ENCODE data around the gene DPEP2. TPM values are rescaled to one million over a fixed set of nuclear protein-coding genes. Genes with fewer than 3 reads are reported as not detected.

Gene DPEP2
- total and polyA plus RNA-seq, 2 of the 13 experiments (the other 11 are each of a cell fraction or from before 2014, with no cell fraction given) = 0.18 TPM; not detected in 1

DNA sequence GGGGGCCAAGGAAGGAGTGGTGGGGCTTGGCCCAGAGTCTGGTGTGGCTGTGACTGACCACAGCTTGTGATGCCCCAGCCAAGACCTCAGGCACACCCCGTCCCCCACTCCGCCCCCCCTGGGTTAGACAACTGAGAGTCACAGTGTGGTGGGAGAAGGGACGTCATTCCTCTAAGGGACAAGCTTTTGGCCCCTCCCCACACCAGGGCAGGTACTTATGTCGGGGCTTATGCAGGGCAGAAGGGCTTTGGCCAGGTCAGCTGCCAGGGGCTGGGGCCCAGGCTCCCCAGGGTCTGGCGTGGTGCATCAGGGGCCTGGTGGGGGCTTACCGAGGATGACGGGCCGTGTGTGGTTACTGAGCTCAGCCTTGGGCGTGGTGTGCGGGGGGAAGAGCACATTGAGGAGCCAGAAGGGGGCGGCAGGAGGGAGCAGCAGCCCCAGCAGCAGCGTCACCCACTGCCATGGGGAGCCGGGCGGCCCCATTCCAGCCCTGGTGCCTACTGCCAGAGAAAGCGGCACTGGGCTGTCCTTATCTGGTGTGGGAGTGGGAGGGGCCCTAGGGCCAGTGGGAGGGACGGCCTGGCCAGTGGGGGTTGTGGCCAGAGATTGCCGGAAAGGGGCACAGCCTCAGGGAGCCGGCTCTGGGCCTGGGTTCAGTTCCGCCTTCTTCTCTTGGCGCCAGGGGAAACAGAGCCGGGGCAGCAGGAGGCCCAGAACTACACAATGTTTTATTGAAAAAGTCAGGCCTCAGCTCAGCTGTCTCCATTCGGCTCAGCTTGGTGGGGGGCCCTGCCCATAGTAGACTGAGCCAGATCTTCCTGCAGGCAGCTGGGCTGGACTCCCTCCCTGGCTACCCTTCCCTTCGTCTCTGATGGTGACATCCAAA lies 55.4 kb downstream of the DPEP2 start, which contains the start of gene LCAT (continued):
- TF ChIP-seq, protein P1, sequence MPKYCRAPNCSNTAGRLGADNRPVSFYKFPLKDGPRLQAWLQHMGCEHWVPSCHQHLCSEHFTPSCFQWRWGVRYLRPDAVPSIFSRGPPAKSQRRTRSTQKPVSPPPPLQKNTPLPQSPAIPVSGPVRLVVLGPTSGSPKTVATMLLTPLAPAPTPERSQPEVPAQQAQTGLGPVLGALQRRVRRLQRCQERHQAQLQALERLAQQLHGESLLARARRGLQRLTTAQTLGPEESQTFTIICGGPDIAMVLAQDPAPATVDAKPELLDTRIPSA (CRISPR knock-in tag; IDR thresholded peaks at IDR 0.05; ENCODE audit: borderline replicate concordance) = no peak
- TF ChIP-seq ZNF20 (CRISPR knock-in tag; IDR thresholded peaks at IDR 0.05) = no peak
- TF ChIP-seq FOXP4 (CRISPR knock-in tag; IDR thresholded peaks at IDR 0.05) = no peak
- TF ChIP-seq ZNF768 (CRISPR knock-in tag; IDR thresholded peaks at IDR 0.05) = peak; percentile 86
- no peak for TF ChIP-seq SMAD9 (CRISPR knock-in tag; IDR thresholded peaks at IDR 0.05)
- no peak for TF ChIP-seq KLF12 (CRISPR knock-in tag; IDR thresholded peaks at IDR 0.05; ENCODE audit: borderline replicate concordance)
- TF ChIP-seq BCL6 (CRISPR knock-in tag; IDR thresholded peaks at IDR 0.05) = peak; percentile 15; the same call in 1 of the 2 replicates
- peak; percentile 41; the same call in 1 of the 2 replicates for TF ChIP-seq SALL1 (CRISPR knock-in tag; IDR thresholded peaks at IDR 0.05)
- no peak for TF ChIP-seq ZBTB40 (IDR thresholded peaks at IDR 0.05)
- TF ChIP-seq ZBTB40 (CRISPR knock-in tag; IDR thresholded peaks at IDR 0.05) = no peak
- peak; percentile 83; the same call in 1 of the 2 replicates for TF ChIP-seq DR1 (CRISPR knock-in tag; IDR thresholded peaks at IDR 0.05)
- no peak for TF ChIP-seq FOXJ3 (CRISPR knock-in tag; IDR thresholded peaks at IDR 0.05; ENCODE audit: borderline replicate concordance)
- peak; percentile 64 for TF ChIP-seq NCOA2 (CRISPR knock-in tag; IDR thresholded peaks at IDR 0.05)
- no peak for TF ChIP-seq ZBTB2 (CRISPR knock-in tag; IDR thresholded peaks at IDR 0.05; ENCODE audit: low read depth)
- no peak for TF ChIP-seq ZNF263 (CRISPR knock-in tag; IDR thresholded peaks at IDR 0.05)

Measured in HepG2 (cell line).